Left colon (tissue), 2 donors: Measurements from ENCODE around the gene MEIG1. TPM values are rescaled to one million over a fixed set of nuclear protein-coding genes. Genes with fewer than 3 reads are reported as not detected.
"Not testable (repeated sequence)": the region's sequence is repeated elsewhere in the genome, so short reads cannot be mapped to it uniquely, and the experiment has no call there.

Source experiments
- ATAC-seq: fragments of 200-7000 bp; cut with Tn5 transposase; one replicate; pipeline ENCODE4 v1.9.1; 2020; ENCODE audit warnings: mild to moderate bottlenecking, moderate library complexity
- DNase-seq, 2 donors: peaks; one replicate each; pipeline ENCODE4 v3.0.0-alpha.2; 2020
- intact Hi-C, 2 donors: fragments of 100-400 bp; cut with DNase I in 1 of 2; cut with micrococcal nuclease in 1 of 2; formaldehyde crosslinking; loops; one replicate each; pipeline versions ENCODE4 v1.11.2 to v1.14.0; 2022; cut with DNase I, micrococcal nuclease
- total RNA-seq, 2 donors: library from RNA; stranded (reverse); fragmentation: NEBNext Ultra II Directional; extraction: Animal tissue kit (Norgen Biotek cat#: 25700); gene quantifications; one replicate each; pipeline ENCODE4 v1.2.1, GENCODE V29; 2021
- donor health status: DM: no; HTN: no; CAD: no.
- donor health status: DM: yes; HTN: yes; CAD: no.

MEIG1 gene
- total RNA-seq, 2 donors from 2014 or later, result not detected

GRCh38 chr10:15020966-15021365 is 61.8 kb downstream of the MEIG1 start:
- intact Hi-C loops, DNase-seq, ATAC-seq: not testable (repeated sequence)

Other genes starting within 250 kb of the MEIG1 start
- gene FAM107B, start 184.5 kb upstream of the MEIG1 start, total RNA-seq, result 10 to 100 TPM; 55.1 to 87.8 TPM
- gene CDNF, start 121.4 kb upstream of the MEIG1 start, total RNA-seq, result 1 to 10 TPM; 1.7 to 2.0 TPM
- 10 to 100 TPM; 13.6 to 14.0 TPM for gene HSPA14, start 121.1 kb upstream of the MEIG1 start, total RNA-seq
- 10 to 100 TPM in 1 of 2 donors, 1 to 10 TPM in 1; 9.9 to 12.2 TPM for gene MSANTD7, start 121.1 kb upstream of the MEIG1 start, total RNA-seq
- 1 to 10 TPM; 5.6 to 7.9 TPM for gene SUV39H2, start 80.5 kb upstream of the MEIG1 start, total RNA-seq
- gene DCLRE1C, start 5.3 kb upstream of the MEIG1 start, total RNA-seq, result 10 to 100 TPM; 10.3 to 13.7 TPM
- not detected for gene OLAH, start 84.6 kb downstream of the MEIG1 start, total RNA-seq
- under 1 TPM; 0.25 to 0.61 TPM for gene ACBD7, start 129.4 kb downstream of the MEIG1 start, total RNA-seq
- gene RPP38, start 138.0 kb downstream of the MEIG1 start, total RNA-seq, result 10 to 100 TPM; 15.4 to 17.6 TPM
- 10 to 100 TPM; 19.1 to 21.3 TPM for gene NMT2, start 209.3 kb downstream of the MEIG1 start, total RNA-seq